GM19468 (cell line): ENCODE data around the gene MMP26.

Experiments used
- ATAC-seq: cut with Tn5 transposase; IDR thresholded peaks from one replicate; pipeline ENCODE4 v1.9.1; 2021; ENCODE audit warnings: mild to moderate bottlenecking, moderate library complexity, moderate number of reproducible peaks; ENCODE audit not compliant: unreplicated experiment; ENCODE audit errors: extremely low read depth

Gene MMP26

GRCh38 chr11:4704054-4704789 is at the start of gene MMP26:
TSS of gene MMP26 (plus strand) at chr11:4704784.
- ATAC-seq = peak; percentile 85

GRCh38 chr11:4658629-4659445 is 45.7 kb upstream of the MMP26 start:
- ATAC-seq = no peak

- ATAC-seq = no peak
These were observed 41.7 kb upstream of the MMP26 start for GRCh38 chr11:4662876-4663275.

DNA sequence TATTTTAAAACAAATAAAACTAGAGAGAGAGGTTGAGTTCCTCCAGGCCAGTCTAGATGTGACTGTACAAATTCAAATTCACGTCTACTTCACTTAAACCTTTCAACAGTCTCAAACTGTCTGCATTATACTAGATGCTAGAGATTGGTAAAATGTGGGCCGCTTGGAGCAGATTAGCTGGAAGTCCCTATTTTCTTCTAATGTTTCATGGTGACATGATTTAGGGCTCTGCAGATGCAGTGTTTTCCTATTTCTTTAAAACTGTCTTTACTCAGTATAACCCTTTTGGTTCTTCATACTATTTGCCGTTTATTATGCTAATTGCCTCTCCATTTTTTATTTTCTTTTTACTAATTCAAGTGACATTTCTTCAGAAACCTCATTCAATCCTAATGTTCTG is 40.4 kb upstream of the MMP26 start:
- no peak for ATAC-seq

DNA sequence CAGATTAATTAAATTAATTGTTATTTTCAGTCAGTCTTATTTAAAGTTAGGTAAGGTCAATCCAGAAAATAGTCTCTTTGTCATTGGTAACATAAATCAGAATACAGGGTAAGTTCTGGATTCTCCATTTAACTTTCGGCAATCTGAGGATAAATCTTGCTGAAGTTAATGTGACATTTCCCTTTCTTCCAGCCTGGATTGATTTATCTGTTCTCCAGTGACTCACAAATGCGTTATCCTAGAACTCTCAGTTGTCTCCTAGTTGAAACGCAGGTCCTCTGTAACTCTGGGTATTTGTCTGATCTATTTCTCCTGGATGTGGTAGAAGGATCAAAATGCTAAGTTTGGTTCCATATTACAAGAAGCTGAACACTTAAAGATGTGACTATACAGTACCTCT is 39.8 kb upstream of the MMP26 start:
- no peak for ATAC-seq

- no peak for ATAC-seq
These were observed 39.2 kb upstream of the MMP26 start for GRCh38 chr11:4665424-4665823.

GRCh38 chr11:4671741-4672140 is 32.8 kb upstream of the MMP26 start:
- no peak for ATAC-seq

GRCh38 chr11:4672470-4672869 is 32.1 kb upstream of the MMP26 start:
- no peak for ATAC-seq

GRCh38 chr11:4673781-4674180 is 30.8 kb upstream of the MMP26 start:
- no peak for ATAC-seq

DNA sequence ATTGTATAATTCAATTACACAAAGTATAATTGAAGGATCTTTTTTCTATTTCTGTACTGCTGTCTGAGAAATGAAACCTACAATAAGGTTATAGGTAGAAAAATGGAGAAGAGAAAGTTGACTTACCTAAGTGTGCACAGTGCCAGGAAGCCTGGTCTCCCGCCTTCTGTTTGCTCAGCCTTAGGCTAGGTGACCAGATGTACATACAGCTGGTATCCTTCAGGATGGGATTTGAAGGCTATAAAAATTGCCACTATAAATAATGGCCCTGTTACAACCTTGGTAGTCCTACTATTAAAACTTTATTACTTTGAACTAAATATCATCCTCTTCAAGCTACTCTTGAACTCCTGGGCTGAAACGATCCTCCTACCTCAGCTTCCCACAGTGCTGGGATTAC is 26.6 kb upstream of the MMP26 start:
- ATAC-seq = no peak

DNA sequence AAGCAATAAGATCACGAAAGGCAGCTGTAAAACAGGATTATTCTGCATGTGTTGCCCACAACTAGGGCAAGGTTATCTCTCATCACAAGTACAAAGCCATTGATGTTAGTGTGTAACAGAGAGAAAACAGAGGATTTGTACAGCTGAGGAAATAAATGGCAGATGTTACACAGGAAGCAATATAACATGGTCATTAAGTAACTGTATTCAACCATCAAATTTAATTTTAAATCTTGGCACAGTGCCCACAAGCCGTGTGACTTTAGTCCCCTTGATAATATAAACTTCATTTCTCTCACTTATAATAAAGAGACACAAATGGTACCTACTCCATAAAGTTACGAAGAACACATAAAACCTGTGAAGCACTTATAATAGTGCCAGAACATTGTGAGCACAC is 24.2 kb upstream of the MMP26 start:
- ATAC-seq = no peak

GRCh38 chr11:4682623-4683419 is 21.8 kb upstream of the MMP26 start:
- no peak for ATAC-seq

DNA sequence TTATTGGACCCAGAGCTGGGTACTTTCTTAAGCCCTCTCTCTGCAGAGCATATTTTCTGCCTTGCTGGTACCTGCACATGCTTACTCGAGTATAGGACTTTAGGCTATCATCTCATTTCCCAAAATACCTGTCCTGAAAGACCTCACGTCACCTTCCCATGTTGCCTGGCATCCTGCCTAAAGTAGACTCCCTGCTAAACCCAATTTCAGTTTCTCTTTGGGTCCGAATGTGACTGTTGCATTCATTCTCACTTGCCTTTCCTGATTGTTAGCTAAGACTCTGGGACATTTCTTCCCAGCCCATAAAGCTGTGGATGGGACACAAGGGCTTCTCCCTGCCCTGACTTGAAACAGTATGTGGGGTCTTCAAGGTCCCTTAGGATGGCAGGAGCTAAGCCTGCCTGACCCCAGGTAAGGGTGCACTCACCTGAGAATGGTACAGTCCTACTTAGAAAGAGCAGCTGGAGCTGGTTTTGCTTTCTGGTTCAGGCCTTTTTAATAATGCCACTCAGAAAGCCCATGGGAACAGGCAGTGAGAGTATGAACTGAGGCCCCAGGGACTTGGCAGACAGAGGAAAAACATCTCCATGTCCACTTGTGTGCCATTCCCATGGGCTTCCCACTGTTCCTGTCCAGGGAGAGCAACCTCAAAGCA is 19.8 kb upstream of the MMP26 start:
- ATAC-seq = no peak

GRCh38 chr11:4695442-4695841 is 9.1 kb upstream of the MMP26 start:
- ATAC-seq = no peak

DNA sequence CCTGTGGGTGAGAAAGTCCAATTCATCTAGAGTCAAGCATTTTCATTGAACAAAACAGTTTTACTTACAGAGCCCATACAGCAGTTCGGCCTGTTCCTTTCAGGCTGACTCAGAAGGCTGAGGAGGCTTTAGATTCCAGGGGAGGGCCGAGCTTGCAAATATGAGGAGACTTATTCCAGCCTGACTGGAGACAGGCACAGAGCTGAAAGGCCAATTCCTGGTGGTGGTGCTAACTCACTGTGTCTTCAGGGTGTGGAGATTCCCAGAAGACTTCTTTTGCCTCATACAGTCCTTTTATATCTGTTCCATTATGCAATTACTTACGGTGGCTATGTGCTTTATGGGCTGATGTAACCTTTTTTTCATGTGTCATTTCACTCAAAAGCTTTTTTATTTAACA is 7.0 kb upstream of the MMP26 start, which contains the start of gene OR51E2:
OR51E2 (minus strand) TSS at position 269 of the 400 bp plus-strand sequence. CDS start 15,142 bp downstream, outside the sequence.
- ATAC-seq = no peak

DNA sequence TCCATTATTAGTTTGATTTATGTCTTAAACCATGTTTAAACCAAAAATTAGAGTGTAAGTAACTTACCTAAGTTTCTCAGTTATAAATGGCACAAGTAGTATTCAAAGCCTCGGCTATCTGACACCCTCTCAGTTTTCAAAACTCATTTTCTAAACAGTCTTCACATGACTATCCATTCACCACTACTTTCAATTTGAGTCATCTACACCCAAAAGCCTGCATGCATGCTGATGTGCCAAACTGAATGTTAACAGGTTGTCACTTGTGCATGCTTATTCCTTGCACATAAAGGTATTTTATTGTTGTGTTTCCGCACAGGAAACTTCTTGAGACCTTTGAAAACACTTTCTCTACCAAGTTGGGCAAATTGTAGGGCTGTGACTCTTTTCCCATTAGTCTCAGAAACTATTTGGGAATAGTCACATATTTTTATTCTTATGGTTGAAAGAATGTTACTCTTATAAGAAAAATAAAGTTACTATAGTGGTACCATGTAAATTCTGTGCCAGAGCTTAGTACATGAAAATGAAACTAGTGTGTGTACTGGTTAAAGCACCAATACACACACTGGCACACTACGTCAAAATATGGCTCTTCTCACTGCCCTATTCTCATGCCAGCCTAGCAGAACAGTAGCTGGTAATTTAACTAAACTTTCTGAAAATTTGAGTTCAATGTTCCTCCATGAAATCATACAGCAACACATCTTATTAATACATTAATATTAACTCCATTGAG is 4.7 kb upstream of the MMP26 start:
- peak; percentile 46 for ATAC-seq

DNA sequence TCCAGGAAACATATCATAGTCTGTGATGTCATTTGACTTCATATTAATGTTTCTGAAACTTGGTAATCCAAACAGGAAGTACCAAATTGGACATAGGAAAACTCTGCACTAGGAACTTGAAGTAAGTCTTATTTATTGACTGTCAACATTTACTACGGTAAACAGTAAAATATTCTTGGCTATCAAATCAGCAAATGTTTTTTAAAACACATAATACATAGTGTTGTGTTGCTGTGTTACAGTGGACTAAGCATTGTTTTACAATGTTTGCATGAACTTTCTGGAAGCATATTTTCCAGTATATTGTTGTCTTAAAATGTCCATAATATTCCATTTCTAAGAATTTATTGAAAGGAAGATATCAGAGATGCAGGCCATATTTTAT is 4.2 kb upstream of the MMP26 start:
- no peak for ATAC-seq

GRCh38 chr11:4704790-4705334 is 278 bp downstream of the MMP26 start:
- ATAC-seq = no peak

GRCh38 chr11:4713241-4713640 is 8.7 kb downstream of the MMP26 start:
- ATAC-seq = no peak
